Measurements from ENCODE around the gene MMP15.

The MMP15 gene

DNA sequence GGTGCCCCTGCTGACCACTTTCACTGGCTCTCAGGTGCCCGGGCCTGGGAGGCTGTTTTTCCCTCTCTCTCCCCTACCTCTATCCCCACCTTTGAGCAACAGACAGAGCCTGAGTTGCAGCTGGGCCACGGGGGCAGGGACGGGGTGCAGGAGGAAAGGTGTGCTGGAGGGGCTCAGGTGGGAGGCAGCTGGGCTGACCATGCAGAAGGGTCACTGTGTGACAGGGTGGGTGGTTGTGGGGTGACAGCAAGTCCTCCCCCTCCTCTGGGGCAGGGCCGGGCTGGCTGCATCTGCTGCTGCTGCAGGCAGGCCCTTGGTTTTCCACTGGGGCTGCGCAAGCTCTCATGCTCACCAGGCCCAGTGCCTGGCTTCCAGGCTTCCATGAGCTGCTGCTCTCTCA is 31.7 kb upstream of the MMP15 start:
- Histone ChIP-seq H3K9me3 (no peaks in the 10 kb centered on the region), H3K27me3 (no peaks in the 10 kb centered on the region), H3K36me3 (peaks cover 29% of the 10 kb centered on the region), H3K27ac (peak overlapping the region; percentile 74), H3K4me3 (ENCODE audit: low read depth in 1 of 2, low read length in 1 of 2) (peak overlapping the region in 1 of 2 experiments; percentile 34), H3K4me1 (ENCODE audit: control insufficient read depth in 1 of 2, insufficient read depth in 1 of 2, low read depth in 1 of 2, low read length in 1 of 2) (peaks cover 53 to 63% of the 10 kb centered on the region in 2 experiments)
- TF ChIP-seq, protein P1, sequence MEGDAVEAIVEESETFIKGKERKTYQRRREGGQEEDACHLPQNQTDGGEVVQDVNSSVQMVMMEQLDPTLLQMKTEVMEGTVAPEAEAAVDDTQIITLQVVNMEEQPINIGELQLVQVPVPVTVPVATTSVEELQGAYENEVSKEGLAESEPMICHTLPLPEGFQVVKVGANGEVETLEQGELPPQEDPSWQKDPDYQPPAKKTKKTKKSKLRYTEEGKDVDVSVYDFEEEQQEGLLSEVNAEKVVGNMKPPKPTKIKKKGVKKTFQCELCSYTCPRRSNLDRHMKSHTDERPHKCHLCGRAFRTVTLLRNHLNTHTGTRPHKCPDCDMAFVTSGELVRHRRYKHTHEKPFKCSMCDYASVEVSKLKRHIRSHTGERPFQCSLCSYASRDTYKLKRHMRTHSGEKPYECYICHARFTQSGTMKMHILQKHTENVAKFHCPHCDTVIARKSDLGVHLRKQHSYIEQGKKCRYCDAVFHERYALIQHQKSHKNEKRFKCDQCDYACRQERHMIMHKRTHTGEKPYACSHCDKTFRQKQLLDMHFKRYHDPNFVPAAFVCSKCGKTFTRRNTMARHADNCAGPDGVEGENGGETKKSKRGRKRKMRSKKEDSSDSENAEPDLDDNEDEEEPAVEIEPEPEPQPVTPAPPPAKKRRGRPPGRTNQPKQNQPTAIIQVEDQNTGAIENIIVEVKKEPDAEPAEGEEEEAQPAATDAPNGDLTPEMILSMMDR (IDR thresholded peaks at IDR 0.05): no peak

DNA sequence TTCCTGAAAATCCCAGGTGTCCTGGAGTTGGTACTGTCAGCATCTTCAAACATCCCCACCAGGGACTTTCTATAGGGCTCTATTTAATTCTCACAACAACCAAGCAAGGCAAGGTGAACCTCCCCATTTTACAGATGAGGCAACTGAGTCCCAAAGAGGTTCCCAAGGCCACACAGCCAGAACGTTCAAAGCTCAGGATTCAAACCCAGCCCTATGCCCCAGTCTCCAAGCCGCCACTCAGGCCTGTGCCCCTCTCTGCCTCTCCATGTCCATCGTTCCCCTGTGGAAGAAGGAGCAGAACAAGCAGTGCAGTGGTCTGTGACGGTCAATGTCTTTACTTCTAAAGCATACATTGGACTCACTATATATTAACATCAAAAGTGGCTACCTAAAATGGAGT is 31.2 kb upstream of the MMP15 start:
- H3K36me3 ChIP-seq: peaks cover 29% of the 10 kb centered on the region
- H3K27ac ChIP-seq: peak overlapping the region; percentile 74
- peak overlapping the region; percentile 15 to 34 for H3K4me3 ChIP-seq (ENCODE audit: low read depth in 1 of 2, low read length in 1 of 2)
- peaks cover 57 to 67% of the 10 kb centered on the region in 2 experiments for H3K4me1 ChIP-seq (ENCODE audit: control insufficient read depth in 1 of 2, insufficient read depth in 1 of 2, low read depth in 1 of 2, low read length in 1 of 2)
- no peaks in the 10 kb centered on the region for H3K9me3 ChIP-seq
- TF ChIP-seq, protein P1 (IDR thresholded peaks at IDR 0.05): no peak
- H3K27me3 ChIP-seq: no peaks in the 10 kb centered on the region

DNA sequence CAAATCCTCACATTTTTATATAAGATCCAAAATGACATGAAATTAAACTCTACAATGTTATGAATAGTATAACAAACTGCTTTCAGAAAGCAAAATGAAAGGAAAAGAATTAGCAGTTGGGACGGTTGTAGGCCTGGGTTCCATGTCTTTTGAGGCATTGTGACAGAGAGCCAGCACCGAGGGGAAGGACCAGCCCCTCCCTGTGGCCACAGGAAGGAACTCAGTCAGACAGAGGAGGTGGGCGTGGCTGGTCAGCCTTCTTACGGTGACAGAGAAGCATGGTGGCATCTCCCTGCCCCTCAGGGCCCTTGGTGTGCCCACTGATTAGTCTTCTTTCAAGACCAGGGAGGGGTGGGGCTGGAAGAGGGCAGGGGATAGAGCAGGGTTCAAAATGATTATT is 30.8 kb upstream of the MMP15 start:
- H3K36me3 ChIP-seq: peaks cover 29% of the 10 kb centered on the region
- H3K4me1 ChIP-seq (ENCODE audit: control insufficient read depth in 1 of 2, insufficient read depth in 1 of 2, low read depth in 1 of 2, low read length in 1 of 2): peaks cover 61 to 72% of the 10 kb centered on the region in 2 experiments
- H3K9me3 ChIP-seq: no peaks in the 10 kb centered on the region
- TF ChIP-seq, protein P1 (IDR thresholded peaks at IDR 0.05): peak; percentile 83
- H3K27me3 ChIP-seq: no peaks in the 10 kb centered on the region
- H3K27ac ChIP-seq: peak overlapping the region; percentile 74
- peak overlapping the region; percentile 15 to 34 for H3K4me3 ChIP-seq (ENCODE audit: low read depth in 1 of 2, low read length in 1 of 2)

DNA sequence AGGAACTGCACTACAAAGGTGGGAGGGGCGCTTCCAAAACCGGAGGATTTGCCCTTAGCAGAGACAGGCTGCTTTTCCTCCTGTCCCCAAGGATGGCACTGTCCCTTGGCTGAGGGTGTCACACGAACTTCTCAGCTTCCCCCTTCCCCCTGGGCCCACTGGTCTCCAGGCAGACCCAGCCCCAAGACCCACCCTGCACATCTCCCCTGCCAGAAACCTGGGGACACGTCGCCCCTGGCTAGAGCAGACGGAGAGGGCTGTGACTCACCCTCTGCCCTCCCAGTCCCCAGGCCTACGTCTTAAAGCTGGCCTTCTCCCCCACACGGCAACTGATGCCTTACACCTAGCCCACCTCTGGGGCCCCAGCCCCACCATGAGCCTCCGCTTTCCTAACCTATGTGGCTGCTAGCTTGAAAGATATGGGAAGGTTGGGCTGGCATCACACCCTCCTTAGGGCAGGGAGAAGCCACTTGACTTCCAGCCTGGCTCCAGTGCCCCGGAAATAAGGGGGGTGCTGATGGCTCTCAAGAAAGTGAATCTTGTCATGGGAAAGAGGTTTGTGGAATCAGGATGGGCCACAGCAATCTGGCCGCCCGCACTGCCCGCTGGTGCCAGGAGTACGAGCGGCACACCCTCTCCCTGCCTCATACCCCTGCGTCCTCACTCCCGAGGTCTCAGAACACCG is 29.7 kb upstream of the MMP15 start:
- Histone ChIP-seq H3K9me3 (no peaks in the 10 kb centered on the region), H3K27me3 (no peaks in the 10 kb centered on the region), H3K27ac (peak overlapping the region; percentile 94), H3K4me1 (ENCODE audit: control insufficient read depth in 1 of 2, insufficient read depth in 1 of 2, low read depth in 1 of 2, low read length in 1 of 2) (peaks cover 62 to 73% of the 10 kb centered on the region in 2 experiments), H3K4me3 (ENCODE audit: low read depth in 1 of 2, low read length in 1 of 2) (no peak overlapping the region), H3K36me3 (peaks cover 29% of the 10 kb centered on the region)
- TF ChIP-seq, protein P1 (IDR thresholded peaks at IDR 0.05): no peak

DNA sequence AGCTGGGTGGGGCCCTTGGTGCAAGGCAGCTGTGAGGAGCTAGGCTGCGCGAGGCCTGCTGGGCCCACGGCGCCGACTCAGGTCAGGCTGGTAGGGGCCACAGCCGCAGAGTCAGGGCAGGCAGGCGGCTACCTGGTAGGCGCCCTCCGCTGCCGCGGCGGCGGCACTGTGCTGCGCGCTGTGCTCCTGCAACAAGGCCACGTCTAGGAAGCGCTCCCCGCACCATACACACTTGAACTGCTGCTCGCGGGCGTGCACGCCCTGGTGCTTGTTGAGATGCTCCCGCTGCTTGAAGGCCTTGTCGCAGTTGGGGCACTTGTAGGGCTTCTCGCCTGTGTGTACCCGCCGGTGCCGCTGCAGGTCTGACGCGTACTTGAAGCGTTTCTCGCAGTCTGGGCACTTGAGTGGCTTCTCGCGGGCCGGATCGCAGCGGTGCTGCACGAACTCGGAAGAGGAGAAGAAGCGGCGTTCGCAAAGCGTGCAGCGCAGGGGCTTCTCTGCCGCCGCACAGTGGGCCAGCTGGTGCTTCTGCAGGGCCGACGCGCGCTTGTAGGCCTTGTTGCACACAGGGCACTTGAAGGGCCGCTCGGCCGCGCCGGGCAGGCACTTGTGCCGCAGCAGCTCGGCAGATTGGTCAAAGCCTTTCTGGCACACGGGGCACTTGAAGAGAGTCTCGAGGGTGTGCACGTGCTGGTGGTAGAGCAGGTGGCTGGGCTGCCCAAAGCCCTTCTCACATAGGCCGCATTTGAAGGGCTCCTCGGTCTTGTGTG is 29.0 kb upstream of the MMP15 start:
- Histone ChIP-seq H3K27me3 (no peaks in the 10 kb centered on the region), H3K9me3 (no peaks in the 10 kb centered on the region)

More for the DNA sequence above, 29.0 kb upstream of the MMP15 start:
- H3K27ac ChIP-seq: peak overlapping the region; percentile 94
- TF ChIP-seq, protein P1 (IDR thresholded peaks at IDR 0.05): no peak
- H3K36me3 ChIP-seq: peaks cover 29% of the 10 kb centered on the region
- H3K4me1 ChIP-seq (ENCODE audit: control insufficient read depth in 1 of 2, insufficient read depth in 1 of 2, low read depth in 1 of 2, low read length in 1 of 2): peaks cover 63 to 76% of the 10 kb centered on the region in 2 experiments
- no peak overlapping the region for H3K4me3 ChIP-seq (ENCODE audit: low read depth in 1 of 2, low read length in 1 of 2)
